Activated effector memory CD4-positive, alpha-beta T cell treated with anti-CD3 and anti-CD28 coated beads, Interleukin-2, amount 50 U/mL, for 16 hours (primary cell): ENCODE measurements around the gene SLC37A4.
"Not testable (repeated sequence)": the region's sequence is repeated elsewhere in the genome, so short reads cannot be mapped to it uniquely, and the experiment has no call there.

Source experiments
- DNase-seq: peaks from one replicate; pipeline ENCODE4 v3.0.0-alpha.2; 2020

SLC37A4 gene

DNA sequence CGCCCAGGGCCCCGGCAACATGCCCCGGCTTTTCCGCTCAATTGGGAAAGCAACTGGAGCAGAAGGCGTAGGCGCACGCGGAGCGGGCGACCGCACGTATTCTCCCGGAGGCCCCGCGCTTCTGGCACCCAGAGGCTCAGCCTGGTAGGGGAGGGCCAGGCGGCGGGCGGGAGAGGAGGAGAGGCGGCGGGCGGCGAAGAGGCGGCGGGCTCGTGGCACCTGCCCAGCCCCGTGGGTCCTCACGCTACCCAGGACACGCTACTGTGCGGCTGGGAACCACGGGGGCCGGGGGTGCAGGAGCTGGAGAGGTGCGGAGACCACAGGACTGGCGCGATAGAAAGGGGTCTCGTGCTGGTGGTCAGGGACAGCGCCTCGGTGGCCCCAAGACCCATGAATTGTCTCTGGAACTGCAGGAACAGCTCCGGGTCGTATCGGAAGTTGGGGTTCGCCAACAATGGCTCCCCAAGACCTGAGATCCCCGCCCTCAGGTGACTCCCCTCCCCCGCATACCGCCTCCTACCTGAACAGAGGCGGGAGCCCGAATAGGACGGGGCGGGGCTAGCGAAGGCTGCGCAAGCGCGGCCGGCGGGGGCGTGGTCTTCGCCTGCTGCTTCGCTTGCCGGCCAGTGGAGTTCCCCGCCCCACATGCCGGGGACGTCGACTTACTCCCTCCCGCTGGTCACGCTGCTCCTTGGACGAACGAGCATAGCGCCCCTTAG lies at the start of gene SLC37A4:
TSS of gene SLC37A4 (minus strand) at position 549 of the 719 bp plus-strand sequence.
- DNase-seq = peak; percentile 100

DNA sequence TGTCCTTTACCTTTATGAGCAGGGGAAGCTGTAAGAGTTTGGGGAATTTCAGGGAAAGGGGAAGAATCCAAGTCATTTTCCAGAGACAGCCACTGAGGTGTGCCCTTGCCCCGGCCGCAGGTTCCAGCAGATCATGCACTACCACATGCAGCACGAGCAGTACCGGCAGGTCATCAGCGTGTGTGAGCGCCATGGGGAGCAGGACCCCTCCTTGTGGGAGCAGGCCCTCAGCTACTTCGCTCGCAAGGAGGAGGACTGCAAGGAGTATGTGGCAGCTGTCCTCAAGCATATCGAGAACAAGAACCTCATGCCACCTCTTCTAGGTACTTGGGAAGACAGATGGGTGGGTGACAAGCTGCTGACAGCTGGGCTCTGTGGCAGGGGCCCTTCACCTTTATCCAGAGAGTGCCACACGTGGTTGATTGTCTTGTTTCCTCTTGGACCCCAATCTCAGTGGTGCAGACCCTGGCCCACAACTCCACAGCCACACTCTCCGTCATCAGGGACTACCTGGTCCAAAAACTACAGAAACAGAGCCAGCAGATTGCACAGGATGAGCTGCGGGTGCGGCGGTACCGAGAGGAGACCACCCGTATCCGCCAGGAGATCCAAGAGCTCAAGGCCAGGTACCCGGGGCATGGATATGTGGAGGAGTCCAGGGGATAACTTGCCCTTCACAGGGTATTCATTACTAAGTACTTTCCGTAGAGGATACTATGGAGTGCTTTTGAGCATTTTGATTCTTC lies 48.2 kb upstream of the SLC37A4 start:
- DNase-seq = no peak

DNA sequence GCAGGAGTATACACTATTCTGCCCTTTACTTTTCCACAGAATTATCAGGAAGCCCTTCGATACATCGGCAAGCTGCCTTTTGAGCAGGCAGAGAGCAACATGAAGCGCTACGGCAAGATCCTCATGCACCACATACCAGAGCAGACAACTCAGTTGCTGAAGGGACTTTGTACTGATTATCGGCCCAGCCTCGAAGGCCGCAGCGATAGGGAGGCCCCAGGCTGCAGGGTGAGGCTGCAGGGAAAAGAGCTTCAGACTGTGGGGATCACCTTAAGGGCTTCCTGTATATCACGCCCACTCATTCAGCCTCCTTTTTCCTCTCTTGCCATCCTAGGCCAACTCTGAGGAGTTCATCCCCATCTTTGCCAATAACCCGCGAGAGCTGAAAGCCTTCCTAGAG lies 47.2 kb upstream of the SLC37A4 start:
- DNase-seq = no peak

- DNase-seq = peak; percentile 99
Observed at GRCh38 chr11:119067371-119068222, 36.9 kb upstream of the SLC37A4 start, which contains the start of gene VPS11. TSS of gene VPS11 (plus strand) at chr11:119067818. CDS start at chr11:119067824, 6 bp downstream.

DNA sequence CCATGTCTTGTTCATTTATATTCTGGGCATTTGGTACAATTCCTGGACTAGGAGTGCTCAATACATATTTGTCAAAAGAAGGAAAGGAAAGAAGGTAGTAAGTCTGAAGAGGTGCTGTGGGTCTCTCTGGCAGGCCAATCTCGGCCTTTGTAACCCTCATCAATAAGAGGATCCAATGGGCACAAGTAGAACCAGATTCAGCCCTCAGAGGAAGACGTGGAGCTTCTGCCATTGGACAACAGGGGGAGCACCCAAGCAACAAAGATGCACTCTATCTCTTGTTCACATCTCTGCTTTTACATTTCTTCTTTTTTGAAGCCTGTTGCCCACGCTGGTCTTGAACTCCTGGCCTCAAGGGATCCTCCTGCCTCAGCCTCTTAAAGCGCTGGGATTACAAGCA lies 34.7 kb upstream of the SLC37A4 start:
- peak; percentile 74 for DNase-seq

GRCh38 chr11:119062779-119063178 lies 32.1 kb upstream of the SLC37A4 start:
- DNase-seq = no peak

- no peak for DNase-seq
Observed at GRCh38 chr11:119061256-119061655, 30.6 kb upstream of the SLC37A4 start.

DNA sequence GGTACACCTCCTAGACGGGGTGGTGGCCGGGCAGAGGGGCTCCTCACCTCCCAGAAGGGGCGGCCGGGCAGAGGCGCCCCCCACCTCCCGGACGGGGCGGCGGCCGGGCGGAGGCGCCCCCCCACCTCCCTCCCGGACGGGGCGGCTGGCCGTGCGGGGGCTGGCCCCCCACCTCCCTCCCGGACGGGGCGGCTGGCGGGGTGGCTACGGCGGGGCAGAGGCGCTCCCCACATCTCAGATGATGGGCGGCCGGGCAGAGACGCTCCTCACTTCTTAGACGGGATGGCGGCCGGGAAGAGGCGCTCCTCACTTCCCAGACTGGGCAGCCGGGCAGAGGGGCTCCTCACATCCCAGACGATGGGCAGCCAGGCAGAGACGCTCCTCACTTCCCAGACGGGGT lies 28.5 kb upstream of the SLC37A4 start:
- DNase-seq = not testable (repeated sequence)

DNA sequence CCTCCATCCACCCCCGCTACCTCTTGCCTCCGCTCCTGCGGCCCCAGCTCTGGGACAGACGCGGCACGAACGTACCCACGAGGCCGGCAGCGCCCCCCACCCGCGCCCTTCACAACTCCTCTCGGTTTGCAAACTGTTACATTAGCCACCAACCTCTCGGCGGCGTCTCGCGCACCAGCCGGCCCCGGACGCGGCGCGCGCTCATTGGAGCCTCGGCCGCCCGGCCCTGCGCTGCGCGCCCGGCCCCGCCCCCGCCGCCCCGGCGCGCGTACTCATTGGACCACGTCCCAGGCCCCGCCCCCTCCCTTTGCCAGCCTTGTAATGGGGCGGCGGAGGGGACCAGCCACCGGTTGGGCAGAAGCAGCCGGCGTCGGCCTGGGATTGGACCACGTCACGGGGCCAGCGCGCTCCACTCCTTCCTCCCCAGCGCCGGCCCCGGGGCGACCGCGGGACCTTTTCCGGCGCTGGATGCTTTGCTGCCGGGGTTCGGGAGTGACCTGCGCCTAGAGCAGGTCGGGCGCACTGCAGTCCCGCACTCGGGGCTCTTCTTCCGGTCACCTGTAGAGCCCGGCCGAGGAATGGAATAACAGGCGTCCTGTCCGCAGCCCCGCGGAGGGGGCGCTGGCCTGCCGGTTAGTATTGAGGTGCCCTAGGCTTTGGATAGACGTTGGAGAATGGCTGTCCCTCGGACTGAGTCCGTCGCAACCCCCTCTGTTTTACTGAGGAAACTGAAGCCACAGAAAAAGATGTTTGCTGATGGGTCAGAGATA lies 26.5 kb upstream of the SLC37A4 start, which contains the start of gene HYOU1:
TSS of gene HYOU1 (minus strand) at position 206 of the 770 bp plus-strand sequence. CDS start 1,045 bp downstream, outside the sequence.
- peak; percentile 99 for DNase-seq

GRCh38 chr11:119056421-119056999 lies 25.8 kb upstream of the SLC37A4 start:
- peak; percentile 86 for DNase-seq

- peak; percentile 65 for DNase-seq
Observed at GRCh38 chr11:119055901-119056300, 25.2 kb upstream of the SLC37A4 start.

DNA sequence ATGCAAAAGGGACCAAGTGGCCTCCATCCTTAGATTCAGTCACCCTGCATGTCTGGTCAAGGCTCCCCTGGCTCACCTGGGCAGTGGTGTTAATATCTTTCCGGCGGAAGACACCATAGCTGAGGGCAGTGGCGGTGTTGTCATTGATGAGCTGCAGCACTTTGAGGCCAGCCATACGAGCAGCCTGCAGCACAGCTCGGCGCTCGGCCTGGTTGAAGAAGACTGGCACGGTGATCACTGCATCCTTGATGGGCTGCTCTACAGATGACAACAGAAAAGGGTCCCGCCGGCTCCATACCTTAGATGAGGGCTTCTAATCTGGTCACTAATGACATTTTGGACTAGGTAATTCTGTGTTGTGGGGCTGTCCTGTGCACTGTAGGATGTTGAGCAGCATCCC lies 23.7 kb upstream of the SLC37A4 start:
- DNase-seq = no peak

DNA sequence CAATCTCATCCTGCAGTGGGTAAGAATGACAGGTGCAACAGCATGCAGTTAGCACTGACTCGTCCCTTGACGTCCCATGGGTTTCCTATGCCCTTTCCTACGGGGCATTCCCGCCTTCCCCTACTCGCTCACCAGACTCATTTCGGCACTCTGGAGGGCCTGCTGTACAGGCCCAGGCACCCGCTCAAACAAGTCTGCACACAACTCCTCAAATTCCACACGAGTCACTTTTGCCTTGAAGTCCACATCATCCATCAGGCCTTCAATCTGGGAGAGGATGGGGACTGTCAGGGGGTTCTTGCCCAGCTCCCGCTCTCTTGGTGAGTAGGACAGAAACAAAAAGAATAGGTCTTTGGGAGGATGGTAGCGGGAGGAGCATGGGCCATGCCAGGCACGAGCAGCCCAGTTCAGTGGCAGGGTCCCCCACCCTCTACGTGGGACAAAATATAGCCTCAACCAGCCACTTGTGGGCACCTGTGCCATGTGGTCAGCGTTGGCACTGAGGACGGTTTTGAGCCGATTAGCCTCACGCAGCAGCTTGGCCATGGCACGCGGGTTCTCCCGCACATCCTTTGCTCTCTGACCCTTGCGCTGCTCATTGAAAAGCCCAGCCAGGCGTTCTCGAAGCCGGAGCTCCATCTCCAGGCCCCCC lies 21.6 kb upstream of the SLC37A4 start:
- DNase-seq = no peak

GRCh38 chr11:119051440-119052162 lies 20.9 kb upstream of the SLC37A4 start:
- peak; percentile 81 for DNase-seq

GRCh38 chr11:119049081-119049480 lies 18.4 kb upstream of the SLC37A4 start:
- DNase-seq = no peak

DNA sequence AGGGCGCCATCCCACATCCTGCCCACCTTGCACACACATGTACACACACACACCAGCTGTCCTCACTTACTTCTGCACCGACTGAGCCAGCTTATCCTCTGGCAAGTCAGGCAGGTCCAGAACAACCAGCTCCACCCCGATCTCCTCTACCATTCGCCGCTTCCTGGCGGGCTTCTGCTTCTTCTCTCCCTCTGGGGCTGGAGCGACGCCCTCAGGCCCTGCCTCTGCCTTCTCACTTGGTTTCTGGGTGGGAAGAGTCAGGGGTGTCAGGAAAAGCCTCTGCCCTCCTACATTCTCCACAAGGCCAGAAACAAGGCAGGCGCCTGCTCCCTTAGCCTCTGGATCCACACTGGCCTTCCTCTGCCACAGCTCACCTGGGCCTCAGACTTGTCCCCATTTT lies 18.0 kb upstream of the SLC37A4 start:
- DNase-seq = no peak

- no peak for DNase-seq
Observed at GRCh38 chr11:119047205-119047604, 16.5 kb upstream of the SLC37A4 start.

- DNase-seq = no peak
Observed at GRCh38 chr11:119046489-119046888, 15.8 kb upstream of the SLC37A4 start.

DNA sequence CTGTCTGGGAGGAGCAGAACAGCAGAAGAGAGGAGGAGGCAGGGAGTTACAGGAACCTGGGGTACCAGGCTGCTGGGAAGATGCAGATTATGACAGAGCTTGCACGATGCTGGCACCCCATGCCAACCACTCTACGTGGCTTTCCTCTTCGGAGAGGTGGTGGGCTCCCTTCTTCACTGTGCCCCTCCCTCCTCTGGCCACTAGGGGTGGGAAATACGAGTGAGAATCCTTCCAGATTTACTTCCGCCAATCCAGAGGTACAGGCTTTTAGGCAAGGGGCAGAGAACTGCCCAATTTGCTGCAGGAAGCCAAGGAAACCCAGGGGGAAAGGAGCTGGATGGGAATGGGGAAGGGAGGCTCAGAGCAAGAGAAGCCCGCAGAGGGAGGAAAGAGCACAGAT lies 14.0 kb upstream of the SLC37A4 start:
- no peak for DNase-seq

DNA sequence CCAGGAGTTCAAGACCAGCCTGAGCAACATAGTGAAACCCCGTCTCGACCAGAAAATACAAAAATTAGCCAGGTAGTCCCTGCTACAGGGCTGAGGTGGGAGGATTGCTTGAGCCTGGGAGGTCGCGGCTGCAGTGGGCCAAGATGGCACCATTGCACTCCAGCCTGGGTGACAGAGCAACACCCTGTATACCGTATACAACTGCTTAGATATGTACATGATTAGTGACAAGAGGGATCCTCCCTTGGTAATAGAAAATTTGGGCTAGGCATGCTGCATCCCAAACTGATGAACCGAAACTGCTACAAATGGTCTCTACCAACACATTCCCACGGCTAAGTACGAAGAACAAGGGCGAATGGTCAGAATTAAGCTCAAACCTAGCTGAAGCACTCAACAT lies 12.2 kb upstream of the SLC37A4 start:
- DNase-seq = no peak
